ENCODE data around the gene CARD11. TPM values are rescaled to one million over a fixed set of nuclear protein-coding genes. Genes with fewer than 3 reads are reported as not detected.

CARD11 gene
- total RNA-seq, 1 donor from 2014 or later: 0.16 TPM

- no peak for TF ChIP-seq CTCF (IDR thresholded peaks at IDR 0.05; ENCODE audit: borderline replicate concordance)
- Histone ChIP-seq H3K9me3 (replicated peaks) (peaks cover 39% of the 10 kb centered on the region), H3K4me3 (no peak overlapping the region), H3K4me1 (no peaks in the 10 kb centered on the region), H3K36me3 (no peaks in the 10 kb centered on the region), H3K27me3 (ENCODE audit: low read depth) (peaks cover 3% of the 10 kb centered on the region), H3K27ac (replicated peaks) (no peak overlapping the region)
- DNase-seq: no peak
- intact Hi-C loops (cut with micrococcal nuclease): no loop called here
Observed at GRCh38 chr7:3020416-3020815, 23.3 kb downstream of the CARD11 start.

DNA sequence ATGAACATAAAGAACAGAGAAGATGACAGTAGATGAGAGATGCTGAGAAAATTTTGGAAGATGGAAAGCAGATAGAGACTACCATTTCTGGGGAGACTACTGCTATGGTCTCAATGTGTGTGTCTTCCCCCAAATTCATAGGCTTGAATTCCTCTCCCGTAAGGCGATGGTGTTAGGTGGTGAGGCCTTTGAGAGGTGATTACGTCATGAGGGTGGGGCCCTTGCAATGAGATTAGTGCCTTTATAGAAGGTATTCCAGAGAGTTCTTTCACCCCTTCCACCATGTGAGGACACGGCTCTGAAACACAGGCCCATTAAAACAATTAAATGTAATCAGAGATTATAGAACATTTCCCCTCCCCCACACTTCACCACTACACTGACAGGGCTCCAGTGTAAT, 23.9 kb downstream of the CARD11 start:
- TF ChIP-seq CTCF (IDR thresholded peaks at IDR 0.05; ENCODE audit: borderline replicate concordance): no peak
- no peak for DNase-seq
- no peak overlapping the region for H3K27ac ChIP-seq (replicated peaks)
- no peaks in the 10 kb centered on the region for H3K36me3 ChIP-seq
- H3K27me3 ChIP-seq (ENCODE audit: low read depth): peaks cover 2% of the 10 kb centered on the region
- no peak overlapping the region for H3K4me3 ChIP-seq
- peaks cover 33% of the 10 kb centered on the region for H3K9me3 ChIP-seq (replicated peaks)
- H3K4me1 ChIP-seq: no peaks in the 10 kb centered on the region
- intact Hi-C loops (cut with micrococcal nuclease): no loop called here

- DNase-seq: peak; percentile 42
- Histone ChIP-seq H3K27me3 (ENCODE audit: low read depth) (no peaks in the 10 kb centered on the region), H3K4me1 (peaks cover 5% of the 10 kb centered on the region), H3K4me3 (no peak overlapping the region), H3K9me3 (replicated peaks) (peaks cover 7% of the 10 kb centered on the region), H3K27ac (replicated peaks) (peak overlapping the region; percentile 57), H3K36me3 (no peaks in the 10 kb centered on the region)
- intact Hi-C loops (cut with micrococcal nuclease): no loop called here
- no peak for TF ChIP-seq CTCF (IDR thresholded peaks at IDR 0.05; ENCODE audit: borderline replicate concordance)
Observed at GRCh38 chr7:3013975-3014792, 29.5 kb downstream of the CARD11 start.

DNA sequence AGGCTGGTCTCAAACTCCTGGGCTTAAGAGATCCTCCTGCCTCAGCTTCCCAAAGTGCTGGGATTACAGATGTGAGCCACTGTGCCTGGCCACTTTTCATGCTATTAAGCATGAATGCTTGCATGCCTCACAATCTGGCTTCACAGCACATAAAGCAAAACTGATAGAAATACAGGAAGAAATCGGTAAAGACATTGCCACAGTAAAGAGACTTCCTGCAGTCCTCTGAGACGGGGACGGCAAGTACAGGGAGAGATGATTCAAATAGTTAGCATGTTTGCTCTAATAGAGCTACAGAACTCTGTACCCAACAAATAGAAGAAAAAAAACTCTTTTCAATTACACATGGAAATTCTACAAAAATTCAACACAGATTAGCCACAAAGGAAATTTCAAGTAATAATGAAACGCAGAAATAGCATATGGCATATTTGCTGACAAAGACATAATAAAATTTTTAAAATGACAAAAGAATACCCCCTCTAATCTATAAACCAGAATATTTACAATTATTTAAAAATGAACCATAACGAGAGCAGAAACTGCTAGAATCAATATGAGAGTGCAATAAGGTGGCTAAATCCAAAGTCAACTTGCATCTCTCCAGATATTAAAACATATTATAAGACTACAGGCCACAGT, 32.3 kb downstream of the CARD11 start:
- intact Hi-C loops (cut with micrococcal nuclease): no loop called here
- Histone ChIP-seq H3K27ac (replicated peaks) (no peak overlapping the region), H3K36me3 (no peaks in the 10 kb centered on the region), H3K9me3 (replicated peaks) (peaks cover 7% of the 10 kb centered on the region), H3K4me1 (peaks cover 5% of the 10 kb centered on the region), H3K27me3 (ENCODE audit: low read depth) (no peaks in the 10 kb centered on the region), H3K4me3 (no peak overlapping the region)
- DNase-seq: no peak
- TF ChIP-seq CTCF (IDR thresholded peaks at IDR 0.05; ENCODE audit: borderline replicate concordance): no peak

DNA sequence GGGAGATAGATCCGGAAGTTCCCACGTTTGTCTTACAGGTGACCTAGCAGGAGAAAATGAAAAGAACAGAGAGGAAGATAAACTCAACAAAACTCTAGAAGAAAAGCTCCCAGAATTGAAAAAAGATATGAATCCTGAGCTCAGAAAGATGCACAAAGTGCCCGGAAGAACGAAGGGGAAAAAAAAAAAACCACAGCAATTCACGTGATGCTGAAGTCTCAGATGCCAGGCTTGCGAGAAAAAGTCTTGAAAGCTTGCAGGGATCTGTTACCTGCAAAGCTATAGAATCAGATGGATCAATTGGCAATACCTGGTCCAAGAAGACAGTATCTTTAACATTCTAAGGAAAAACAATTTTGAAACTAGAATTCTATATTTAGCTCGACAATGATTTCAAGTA, 33.5 kb downstream of the CARD11 start:
- no peak for TF ChIP-seq CTCF (IDR thresholded peaks at IDR 0.05; ENCODE audit: borderline replicate concordance)
- Histone ChIP-seq H3K27me3 (ENCODE audit: low read depth) (peaks cover 10% of the 10 kb centered on the region), H3K4me1 (peaks cover 5% of the 10 kb centered on the region), H3K27ac (replicated peaks) (no peak overlapping the region), H3K9me3 (replicated peaks) (peaks cover 7% of the 10 kb centered on the region), H3K4me3 (no peak overlapping the region), H3K36me3 (no peaks in the 10 kb centered on the region)
- no peak for DNase-seq
- intact Hi-C loops (cut with micrococcal nuclease): no loop called here

Measured in left ventricle myocardium inferior (tissue), 1 donor.